ENCODE data around the gene CYB5R4. TPM values are rescaled to one million over a fixed set of nuclear protein-coding genes. Genes with fewer than 3 reads are reported as not detected.
A peak's percentile ranks its signal among the peaks of the same experiment; 100 is the strongest.
"Not testable (repeated sequence)": the region's sequence is repeated elsewhere in the genome, so short reads cannot be mapped to it uniquely, and the experiment has no call there.

Gene CYB5R4
- total RNA-seq, 6 experiments from 2014 or later, result 11.6 to 18.6 (median 16.2) TPM

GRCh38 chr6:83884523-83884922, 25.0 kb downstream of the CYB5R4 start:
- peak; percentile 53 for DNase-seq
- H3K9me3 Mint-ChIP-seq, result no peaks in the 10 kb centered on the region
- H3K4me1 Mint-ChIP-seq (ENCODE audit: low read depth), result peaks cover 41% of the 10 kb centered on the region
- no peaks in the 10 kb centered on the region for H3K36me3 Mint-ChIP-seq (ENCODE audit: low read depth)
- H3K27ac Mint-ChIP-seq, result no peak overlapping the region
- H3K4me3 Mint-ChIP-seq, result no peak overlapping the region
- TF ChIP-seq CTCF (IDR thresholded peaks at IDR 0.05), result peak; percentile 89
- 0 out of 2 replicates have a peak, but pooled peaks cover 1% of the 10 kb centered on the region for H3K27me3 Mint-ChIP-seq (ENCODE audit: insufficient read depth)

GRCh38 chr6:83885984-83886383, 26.5 kb downstream of the CYB5R4 start:
- Mint-ChIP-seq H3K9me3 (no peaks in the 10 kb centered on the region), H3K4me1 (ENCODE audit: low read depth) (peaks cover 34% of the 10 kb centered on the region), H3K36me3 (ENCODE audit: low read depth) (0 out of 2 replicates have a peak, but pooled peaks cover 5% of the 10 kb centered on the region), H3K4me3 (no peak overlapping the region), H3K27me3 (ENCODE audit: insufficient read depth) (0 out of 2 replicates have a peak, but pooled peaks cover 1% of the 10 kb centered on the region), H3K27ac (no peak overlapping the region)
- no peak for TF ChIP-seq CTCF (IDR thresholded peaks at IDR 0.05)
- DNase-seq, result no peak

- Mint-ChIP-seq H3K36me3 (ENCODE audit: low read depth) (0 out of 2 replicates have a peak, but pooled peaks cover 5% of the 10 kb centered on the region), H3K27me3 (ENCODE audit: insufficient read depth) (no peaks in the 10 kb centered on the region), H3K4me1 (ENCODE audit: low read depth) (peaks cover 9% of the 10 kb centered on the region), H3K9me3 (no peaks in the 10 kb centered on the region), H3K4me3 (no peak overlapping the region), H3K27ac (no peak overlapping the region)
- DNase-seq, result no peak
- TF ChIP-seq CTCF (IDR thresholded peaks at IDR 0.05), result no peak
Observed at GRCh38 chr6:83889621-83890020, 30.1 kb downstream of the CYB5R4 start.

GRCh38 chr6:83890520-83890919, 31.0 kb downstream of the CYB5R4 start:
- H3K4me1 Mint-ChIP-seq (ENCODE audit: low read depth), result 0 out of 2 replicates have a peak, but pooled peaks cover 2% of the 10 kb centered on the region
- no peak overlapping the region for H3K4me3 Mint-ChIP-seq
- H3K27me3 Mint-ChIP-seq (ENCODE audit: insufficient read depth), result no peaks in the 10 kb centered on the region
- H3K36me3 Mint-ChIP-seq (ENCODE audit: low read depth), result 0 out of 2 replicates have a peak, but pooled peaks cover 5% of the 10 kb centered on the region
- TF ChIP-seq CTCF (IDR thresholded peaks at IDR 0.05), result no peak
- no peaks in the 10 kb centered on the region for H3K9me3 Mint-ChIP-seq
- no peak overlapping the region for H3K27ac Mint-ChIP-seq
- DNase-seq, result no peak

- no peaks in the 10 kb centered on the region for H3K9me3 Mint-ChIP-seq
- no peaks in the 10 kb centered on the region for H3K4me1 Mint-ChIP-seq (ENCODE audit: low read depth)
- no peaks in the 10 kb centered on the region for H3K27me3 Mint-ChIP-seq (ENCODE audit: insufficient read depth)
- no peak for DNase-seq
- H3K27ac Mint-ChIP-seq, result no peak overlapping the region
- TF ChIP-seq CTCF (IDR thresholded peaks at IDR 0.05), result no peak
- peaks cover 14% of the 10 kb centered on the region; the same call in 1 of the 2 replicates for H3K36me3 Mint-ChIP-seq (ENCODE audit: low read depth)
- no peak overlapping the region for H3K4me3 Mint-ChIP-seq
Observed at GRCh38 chr6:83891586-83891985, 32.1 kb downstream of the CYB5R4 start.

GRCh38 chr6:83893024-83893423, 33.5 kb downstream of the CYB5R4 start:
- Mint-ChIP-seq H3K27ac (no peak overlapping the region), H3K9me3 (no peaks in the 10 kb centered on the region), H3K27me3 (ENCODE audit: insufficient read depth) (no peaks in the 10 kb centered on the region), H3K4me1 (ENCODE audit: low read depth) (no peaks in the 10 kb centered on the region), H3K36me3 (ENCODE audit: low read depth) (peaks cover 25% of the 10 kb centered on the region), H3K4me3 (no peak overlapping the region)
- TF ChIP-seq CTCF (IDR thresholded peaks at IDR 0.05), result no peak
- no peak for DNase-seq

GRCh38 chr6:83897094-83897493, 37.6 kb downstream of the CYB5R4 start:
- not testable (repeated sequence) for H3K4me3 Mint-ChIP-seq; H3K27ac Mint-ChIP-seq; DNase-seq; H3K9me3 Mint-ChIP-seq; H3K27me3 Mint-ChIP-seq (ENCODE audit: insufficient read depth); H3K4me1 Mint-ChIP-seq (ENCODE audit: low read depth)
- peaks cover 29% of the 10 kb centered on the region for H3K36me3 Mint-ChIP-seq (ENCODE audit: low read depth)
